SK-N-SH (cell line): ENCODE measurements around the gene TANK. TPM values are rescaled to one million over a fixed set of nuclear protein-coding genes. Genes with fewer than 3 reads are reported as not detected.

Experiments used
- CTCF ChIA-PET: fragments of 300-600, 350-600 bp; formaldehyde crosslinking; extraction: SDS; loops from one replicate; lab custom pipeline; 2021; lab: Yijun Ruan, JAX
- POLR2A ChIA-PET: fragments of 350-600 bp; sonication (Branson Sonifier 250); formaldehyde crosslinking; extraction: SDS; loops from one replicate; lab custom pipeline; 2020; ENCODE audit warnings: antibody characterized with exemption, inconsistent platforms; lab: Yijun Ruan, JAX
- DNase-seq: peaks from one replicate; pipeline ENCODE4 v3.0.0; 2012
- H2AFZ ChIP-seq: fragments of 200-600 bp; sonication (generic); 2 replicates; pipeline ENCODE4 v1.8.1; 2016; ENCODE audit warnings: antibody characterized with exemption, mild to moderate bottlenecking, low read depth
- H3F3A ChIP-seq: fragments of 200-600 bp; sonication (generic); replicated peaks from 2 replicates; pipeline ENCODE3; 2016; ENCODE audit warnings: antibody characterized with exemption, mild to moderate bottlenecking; ENCODE audit not compliant: insufficient read depth
- H3K27ac ChIP-seq, 2 experiments: fragments of 200-500 bp in 1 of 2; fragments of 200-600 bp in 1 of 2; sonication (Bioruptor generic) in 1 of 2; sonication (generic), shearing (Covaris generic) in 1 of 2; 2 replicates each; pipeline versions ENCODE4 v1.5.1 to v1.6.1; 2014 to 2016; ENCODE audit warnings: low read depth in 2 of 2, inconsistent platforms in 1 of 2, low read length in 1 of 2, mild to moderate bottlenecking in 1 of 2, mixed read lengths in 1 of 2
- H3K27me3 ChIP-seq: fragments of 200-600 bp; sonication (generic), shearing (Covaris generic); 2 replicates; pipeline ENCODE4 v1.6.1; 2016; ENCODE audit warnings: mixed run types; ENCODE audit not compliant: insufficient read depth
- H3K36me3 ChIP-seq, 2 experiments: fragments of 200-500 bp in 1 of 2; fragments of 200-600 bp in 1 of 2; sonication (Bioruptor generic) in 1 of 2; sonication (generic) in 1 of 2; replicated peaks in 1 of 2; 2 replicates each; pipeline versions ENCODE3 to v1.5.1; 2014 to 2016; ENCODE audit warnings: low read length in 1 of 2, mild to moderate bottlenecking in 1 of 2; ENCODE audit not compliant: insufficient read depth in 2 of 2, control insufficient read depth in 1 of 2
- H3K4me1 ChIP-seq, 2 experiments: fragments of 200-500 bp in 1 of 2; fragments of 200-600 bp in 1 of 2; sonication (Bioruptor generic) in 1 of 2; sonication (generic), shearing (Covaris generic) in 1 of 2; 2 replicates each; pipeline versions ENCODE4 v1.5.1 to v1.6.1; 2014 to 2016; ENCODE audit warnings: low read depth in 1 of 2, low read length in 1 of 2, mixed run types in 1 of 2; ENCODE audit not compliant: insufficient read depth in 2 of 2, control insufficient read depth in 1 of 2
- H3K4me2 ChIP-seq: fragments of 200-600 bp; sonication (generic), shearing (Covaris generic); 2 replicates; pipeline ENCODE4 v1.6.1; 2017; ENCODE audit warnings: mixed run types
- H3K4me3 ChIP-seq, 2 experiments: fragments of 200-500 bp in 1 of 2; fragments of 200-600 bp in 1 of 2; sonication (Bioruptor generic) in 1 of 2; sonication (generic), shearing (Covaris generic) in 1 of 2; 2 replicates each; pipeline versions ENCODE4 v1.5.1 to v1.8.1; 2014 to 2016; ENCODE audit warnings: low read depth in 2 of 2, inconsistent platforms in 1 of 2, low read length in 1 of 2, mild to moderate bottlenecking in 1 of 2, mixed read lengths in 1 of 2, moderate library complexity in 1 of 2
- H3K79me2 ChIP-seq: fragments of 200-600 bp; sonication (generic); 2 replicates; pipeline ENCODE4 v1.8.1; 2017; ENCODE audit warnings: mild to moderate bottlenecking; ENCODE audit not compliant: insufficient read depth
- H3K9ac ChIP-seq: fragments of 200-600 bp; sonication (generic); 2 replicates; pipeline ENCODE4 v1.6.1; 2017; ENCODE audit warnings: mixed run types
- H3K9me2 ChIP-seq: fragments of 200-600 bp; sonication (generic); 2 replicates; pipeline ENCODE4 v1.6.1; 2017; ENCODE audit warnings: mixed run types
- H3K9me3 ChIP-seq: fragments of 200-600 bp; sonication (generic); 2 replicates; pipeline ENCODE4 v1.6.1; 2017; ENCODE audit warnings: mixed run types, mild to moderate bottlenecking, moderate library complexity
- H4K20me1 ChIP-seq: fragments of 200-600 bp; sonication (generic); 2 replicates; pipeline ENCODE4 v1.6.1; 2017; ENCODE audit warnings: mild to moderate bottlenecking, mixed run types; ENCODE audit not compliant: insufficient read depth
- ELF1 ChIP-seq: IDR thresholded peaks from 2 replicates; pipeline ENCODE4 v1.4.0; 2012
- EP300 ChIP-seq, 2 experiments: IDR thresholded peaks; 2 replicates each; pipeline versions ENCODE4 v1.4.0 to v1.6.1; 2012; ENCODE audit warnings: borderline replicate concordance in 1 of 2, low read depth in 1 of 2, low read length in 1 of 2
- EZH2phosphoT487 ChIP-seq: fragments of 200-600 bp; sonication (generic); IDR thresholded peaks from 2 replicates; pipeline ENCODE4 v1.6.1; 2017; ENCODE audit warnings: low read depth, mixed run types, mild to moderate bottlenecking, antibody characterized with exemption, moderate library complexity, borderline replicate concordance
- FOXM1 ChIP-seq: IDR thresholded peaks from 2 replicates; pipeline ENCODE4 v1.4.0; 2012; ENCODE audit warnings: low read depth, mild to moderate bottlenecking
- GATA2 ChIP-seq: sonication (generic); formaldehyde crosslinking; IDR thresholded peaks from 2 replicates; pipeline ENCODE4 v1.5.0; 2020; ENCODE audit warnings: mild to moderate bottlenecking, missing genetic modification reagents
- MAX ChIP-seq: IDR thresholded peaks from 2 replicates; pipeline ENCODE4 v1.4.0; 2012; ENCODE audit warnings: low read depth
- MEF2A ChIP-seq: IDR thresholded peaks from 2 replicates; pipeline ENCODE4 v1.4.0; 2012; ENCODE audit warnings: low read depth, borderline replicate concordance
- NRF1 ChIP-seq: IDR thresholded peaks from 2 replicates; pipeline ENCODE4 v1.6.1; 2012; ENCODE audit warnings: low read depth, mild to moderate bottlenecking, low read length
- PBX3 ChIP-seq: IDR thresholded peaks from 2 replicates; pipeline ENCODE4; 2012
- POLR2AphosphoS5 ChIP-seq: IDR thresholded peaks from 2 replicates; pipeline ENCODE4 v1.6.1; 2012; ENCODE audit warnings: low read depth, low read length
- RAD21 ChIP-seq: IDR thresholded peaks from 2 replicates; pipeline ENCODE4 v1.6.1; 2012; ENCODE audit warnings: mild to moderate bottlenecking, low read length
- RFX5 ChIP-seq: IDR thresholded peaks from 2 replicates; pipeline ENCODE4 v1.6.1; 2012; ENCODE audit warnings: mild to moderate bottlenecking, improper control_type of control experiment, low read length
- RXRA ChIP-seq: IDR thresholded peaks from 2 replicates; pipeline ENCODE4 v1.4.0; 2012; ENCODE audit warnings: low read depth, mild to moderate bottlenecking, borderline replicate concordance
- TCF12 ChIP-seq: IDR thresholded peaks from 2 replicates; pipeline ENCODE4 v1.4.0; 2012
- TEAD4 ChIP-seq: IDR thresholded peaks from 2 replicates; pipeline ENCODE4 v1.4.0; 2012; ENCODE audit warnings: mild to moderate bottlenecking, borderline replicate concordance; ENCODE audit not compliant: insufficient read depth
- WGBS: methylation state at CpG from one replicate; pipeline ENCODE4 v1.1.6; 2017; ENCODE audit warnings: low lambda C conversion rate; 5-methylcytosine and 5-hydroxymethylcytosine counted together
- polyA plus RNA-seq, 3 experiments: library from polyadenylated mRNA; depleted of rRNA; stranded (reverse); fragments of >200 nt; gene quantifications; 2 replicates each; pipeline ENCODE4 v1.2.3, GENCODE V29; 2012
- TF ChIP-seq, protein P1 (sequence below): fragments of 200-600 bp; sonication (generic); IDR thresholded peaks from 2 replicates; pipeline ENCODE4 v1.6.1; 2017; ENCODE audit warnings: antibody characterized with exemption, mild to moderate bottlenecking, moderate library complexity
- TF ChIP-seq, protein P2 (sequence below): IDR thresholded peaks from 2 replicates; pipeline ENCODE4 v1.6.1; 2012; ENCODE audit warnings: mild to moderate bottlenecking, low read depth, low read length, moderate library complexity

Gene TANK
- polyA plus RNA-seq, 1 of the 3 experiments (the other 2 are of a cell fraction), result 25.7 TPM

DNA sequence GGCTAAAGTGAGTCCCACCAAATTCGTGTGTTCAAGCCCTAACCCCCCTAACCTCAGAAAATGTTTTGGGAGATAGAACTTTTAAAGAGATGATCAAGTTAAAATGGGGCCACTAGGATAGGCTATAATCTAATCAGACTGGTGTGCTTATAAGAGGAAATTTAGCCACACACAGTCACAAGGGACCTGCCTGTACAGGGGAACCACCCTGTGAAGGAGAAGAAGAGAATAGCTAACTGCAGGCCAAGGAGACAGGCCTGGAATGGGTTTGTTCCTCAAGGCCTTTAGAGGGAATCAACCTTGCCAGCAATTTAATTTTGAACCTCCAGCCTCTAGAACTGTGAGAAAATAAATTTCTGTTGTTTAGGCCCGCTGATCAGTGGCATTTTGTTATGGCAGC, 36.0 kb upstream of the TANK start:
- peaks cover 20% of the 10 kb centered on the region for H3F3A ChIP-seq
- no peaks in the 10 kb centered on the region for H3K36me3 ChIP-seq
- H3K9ac ChIP-seq, result no peak overlapping the region
- H2AFZ ChIP-seq, result peak overlapping the region; percentile 53; the same call in 1 of the 2 replicates
- H3K79me2 ChIP-seq, result no peaks in the 10 kb centered on the region
- WGBS, result 94% methylated on average over 2 of the region's 2 CpGs
- H3K27ac ChIP-seq, result peak overlapping the region; percentile 83 to 84
- H3K4me1 ChIP-seq, result peaks cover 0 to 27% of the 10 kb centered on the region in 2 experiments; a peak in 2 of 4 replicates
- H3K27me3 ChIP-seq, result no peaks in the 10 kb centered on the region
- H3K4me2 ChIP-seq, result no peak overlapping the region
- H4K20me1 ChIP-seq, result no peaks in the 10 kb centered on the region
- H3K9me3 ChIP-seq, result no peaks in the 10 kb centered on the region
- ChIA-PET CTCF (interaction anchor here (1.4 kb wide), 1 partner anchor 14 kb away, joined by 3 read pairs; no protein-coding TSS in a partner anchor), POLR2A (no interaction called here)
- H3K4me3 ChIP-seq, result no peak overlapping the region
- DNase-seq, result no peak
- H3K9me2 ChIP-seq, result no peaks in the 10 kb centered on the region
- TF ChIP-seq RAD21 (no peak), MEF2A (no peak), ELF1 (no peak), EP300 (IDR thresholded peaks at IDR 0.05; ENCODE audit: borderline replicate concordance in 1 of 2, low read depth in 1 of 2, low read length in 1 of 2) (no peak), PBX3 (no peak), TCF12 (no peak), FOXM1 (no peak), NRF1 (no peak), RXRA (no peak), MAX (no peak), EZH2phosphoT487 (no peak), GATA2 (CRISPR knock-in tag) (no peak), RFX5 (no peak), POLR2AphosphoS5 (no peak), TEAD4 (no peak)
- TF ChIP-seq, protein P1, sequence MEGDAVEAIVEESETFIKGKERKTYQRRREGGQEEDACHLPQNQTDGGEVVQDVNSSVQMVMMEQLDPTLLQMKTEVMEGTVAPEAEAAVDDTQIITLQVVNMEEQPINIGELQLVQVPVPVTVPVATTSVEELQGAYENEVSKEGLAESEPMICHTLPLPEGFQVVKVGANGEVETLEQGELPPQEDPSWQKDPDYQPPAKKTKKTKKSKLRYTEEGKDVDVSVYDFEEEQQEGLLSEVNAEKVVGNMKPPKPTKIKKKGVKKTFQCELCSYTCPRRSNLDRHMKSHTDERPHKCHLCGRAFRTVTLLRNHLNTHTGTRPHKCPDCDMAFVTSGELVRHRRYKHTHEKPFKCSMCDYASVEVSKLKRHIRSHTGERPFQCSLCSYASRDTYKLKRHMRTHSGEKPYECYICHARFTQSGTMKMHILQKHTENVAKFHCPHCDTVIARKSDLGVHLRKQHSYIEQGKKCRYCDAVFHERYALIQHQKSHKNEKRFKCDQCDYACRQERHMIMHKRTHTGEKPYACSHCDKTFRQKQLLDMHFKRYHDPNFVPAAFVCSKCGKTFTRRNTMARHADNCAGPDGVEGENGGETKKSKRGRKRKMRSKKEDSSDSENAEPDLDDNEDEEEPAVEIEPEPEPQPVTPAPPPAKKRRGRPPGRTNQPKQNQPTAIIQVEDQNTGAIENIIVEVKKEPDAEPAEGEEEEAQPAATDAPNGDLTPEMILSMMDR, result no peak
- TF ChIP-seq, protein P2, sequence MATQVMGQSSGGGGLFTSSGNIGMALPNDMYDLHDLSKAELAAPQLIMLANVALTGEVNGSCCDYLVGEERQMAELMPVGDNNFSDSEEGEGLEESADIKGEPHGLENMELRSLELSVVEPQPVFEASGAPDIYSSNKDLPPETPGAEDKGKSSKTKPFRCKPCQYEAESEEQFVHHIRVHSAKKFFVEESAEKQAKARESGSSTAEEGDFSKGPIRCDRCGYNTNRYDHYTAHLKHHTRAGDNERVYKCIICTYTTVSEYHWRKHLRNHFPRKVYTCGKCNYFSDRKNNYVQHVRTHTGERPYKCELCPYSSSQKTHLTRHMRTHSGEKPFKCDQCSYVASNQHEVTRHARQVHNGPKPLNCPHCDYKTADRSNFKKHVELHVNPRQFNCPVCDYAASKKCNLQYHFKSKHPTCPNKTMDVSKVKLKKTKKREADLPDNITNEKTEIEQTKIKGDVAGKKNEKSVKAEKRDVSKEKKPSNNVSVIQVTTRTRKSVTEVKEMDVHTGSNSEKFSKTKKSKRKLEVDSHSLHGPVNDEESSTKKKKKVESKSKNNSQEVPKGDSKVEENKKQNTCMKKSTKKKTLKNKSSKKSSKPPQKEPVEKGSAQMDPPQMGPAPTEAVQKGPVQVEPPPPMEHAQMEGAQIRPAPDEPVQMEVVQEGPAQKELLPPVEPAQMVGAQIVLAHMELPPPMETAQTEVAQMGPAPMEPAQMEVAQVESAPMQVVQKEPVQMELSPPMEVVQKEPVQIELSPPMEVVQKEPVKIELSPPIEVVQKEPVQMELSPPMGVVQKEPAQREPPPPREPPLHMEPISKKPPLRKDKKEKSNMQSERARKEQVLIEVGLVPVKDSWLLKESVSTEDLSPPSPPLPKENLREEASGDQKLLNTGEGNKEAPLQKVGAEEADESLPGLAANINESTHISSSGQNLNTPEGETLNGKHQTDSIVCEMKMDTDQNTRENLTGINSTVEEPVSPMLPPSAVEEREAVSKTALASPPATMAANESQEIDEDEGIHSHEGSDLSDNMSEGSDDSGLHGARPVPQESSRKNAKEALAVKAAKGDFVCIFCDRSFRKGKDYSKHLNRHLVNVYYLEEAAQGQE, result no peak
